GM18505 (cell line): Measurements from ENCODE around the gene TDRD1.

Source experiments
- ATAC-seq: cut with Tn5 transposase; IDR thresholded peaks from one replicate; pipeline ENCODE4 v1.9.1; 2021; ENCODE audit not compliant: unreplicated experiment
- POLR2A ChIP-seq: IDR thresholded peaks from 4 replicates; pipeline ENCODE4 v1.6.1; 2011; ENCODE audit warnings: borderline replicate concordance; ENCODE audit not compliant: insufficient read depth, insufficient read length; ENCODE audit errors: extremely low read depth

TDRD1 gene

GRCh38 chr10:114271075-114271778 is 92.1 kb downstream of the TDRD1 start:
- ATAC-seq: no peak
- TF ChIP-seq POLR2A: no peak

GRCh38 chr10:114271779-114272167 is 92.6 kb downstream of the TDRD1 start:
- no peak for ATAC-seq
- TF ChIP-seq POLR2A: no peak

- no peak for ATAC-seq
- no peak for TF ChIP-seq POLR2A
Observed at GRCh38 chr10:114272696-114273095, 93.5 kb downstream of the TDRD1 start.

- TF ChIP-seq POLR2A: no peak
- no peak for ATAC-seq
Observed at GRCh38 chr10:114273910-114274309, 94.8 kb downstream of the TDRD1 start.

- TF ChIP-seq POLR2A: no peak
- no peak for ATAC-seq
Observed at GRCh38 chr10:114274616-114275453, 95.7 kb downstream of the TDRD1 start.

- no peak for TF ChIP-seq POLR2A
- no peak for ATAC-seq
Observed at GRCh38 chr10:114276066-114276465, 96.9 kb downstream of the TDRD1 start.

- ATAC-seq: no peak
- no peak for TF ChIP-seq POLR2A
Observed at GRCh38 chr10:114276671-114277070, 97.5 kb downstream of the TDRD1 start.

- ATAC-seq: no peak
- no peak for TF ChIP-seq POLR2A
Observed at GRCh38 chr10:114278140-114278883, 99.2 kb downstream of the TDRD1 start.

- no peak for ATAC-seq
- no peak for TF ChIP-seq POLR2A
Observed at GRCh38 chr10:114278884-114279191, 99.7 kb downstream of the TDRD1 start.

GRCh38 chr10:114279289-114279688 is 100.1 kb downstream of the TDRD1 start:
- no peak for ATAC-seq
- TF ChIP-seq POLR2A: no peak

- ATAC-seq: no peak
- no peak for TF ChIP-seq POLR2A
Observed at GRCh38 chr10:114279901-114280644, 100.9 kb downstream of the TDRD1 start.

GRCh38 chr10:114281006-114281405 is 101.9 kb downstream of the TDRD1 start:
- no peak for TF ChIP-seq POLR2A
- no peak for ATAC-seq

- no peak for ATAC-seq
- TF ChIP-seq POLR2A: no peak
Observed at GRCh38 chr10:114281461-114281860, 102.3 kb downstream of the TDRD1 start.
